Calu3 (cell line): ENCODE measurements around the gene TLE3. TPM values are rescaled to one million over a fixed set of nuclear protein-coding genes. Genes with fewer than 3 reads are reported as not detected.
A peak's percentile ranks its signal among the peaks of the same experiment; 100 is the strongest.

Source experiments
- Bru-seq: library from RNA; stranded (reverse); fragments of 400-500 nt; gene quantifications from one replicate; lab custom pipeline; 2021; lab: Mats Ljungman, UMichigan
- BruChase-seq, 2 experiments: library from RNA; stranded (reverse); fragments of 400-500 nt; gene quantifications; one replicate each; lab custom pipeline; 2021; lab: Mats Ljungman, UMichigan
- BruUV-seq: library from RNA; stranded (reverse); fragments of 400-500 nt; replicated peaks from 2 replicates; lab custom pipeline; 2021; lab: Mats Ljungman, UMichigan
- CTCF ChIA-PET: fragments of 300-600 bp; sonication (Branson Sonifier 250); formaldehyde crosslinking; loops from one replicate; lab custom pipeline; 2022; ENCODE audit warnings: antibody characterized with exemption; lab: Charles Lee
- DNase-seq: peaks from one replicate; pipeline ENCODE4 v3.0.0; 2022
- H3K27ac Mint-ChIP-seq: one replicate; pipeline ENCODE4 v1.8.0; 2022; ENCODE audit warnings: mixed read lengths; ENCODE audit not compliant: unreplicated experiment
- H3K27me3 Mint-ChIP-seq: one replicate; pipeline ENCODE4 v1.8.0; 2022; ENCODE audit warnings: mixed read lengths; ENCODE audit not compliant: unreplicated experiment
- H3K36me3 Mint-ChIP-seq: one replicate; pipeline ENCODE4 v1.8.0; 2022; ENCODE audit warnings: mild to moderate bottlenecking, moderate library complexity, mixed read lengths; ENCODE audit not compliant: insufficient read depth, unreplicated experiment
- H3K4me1 Mint-ChIP-seq: one replicate; pipeline ENCODE4 v1.8.0; 2022; ENCODE audit warnings: mild to moderate bottlenecking, low read depth, mixed read lengths; ENCODE audit not compliant: unreplicated experiment
- H3K4me3 Mint-ChIP-seq: one replicate; pipeline ENCODE4 v1.8.0; 2022; ENCODE audit warnings: mild to moderate bottlenecking, low read depth, moderate library complexity, mixed read lengths; ENCODE audit not compliant: unreplicated experiment
- H3K9me3 Mint-ChIP-seq: one replicate; pipeline ENCODE4 v1.8.0; 2022; ENCODE audit warnings: low read depth, mixed read lengths; ENCODE audit not compliant: unreplicated experiment
- intact Hi-C: fragments of 100-400 bp; cut with micrococcal nuclease; formaldehyde crosslinking; loops from one replicate; pipeline ENCODE4 v1.10.0; 2022; ENCODE audit not compliant: unreplicated experiment
- long read RNA-seq: library from polyadenylated mRNA; stranded (forward); transcript quantifications from one replicate; pipeline ENCODE4 v2.0.0, GENCODE V29; 2022
- total RNA-seq: library from RNA; stranded (reverse); gene quantifications from 2 replicates; pipeline ENCODE4 v1.2.3, GENCODE V29; 2022
- TF ChIP-seq, protein P1 (sequence below): fragments of 200-600 bp; IDR thresholded peaks from one replicate; pipeline ENCODE4 v1.8.0; 2022; ENCODE audit warnings: antibody characterized with exemption; ENCODE audit not compliant: unreplicated experiment

The TLE3 gene
- 53.5 and 54.8 TPM in 2 replicates for total RNA-seq
- percentile 80 among the genes with signal in this experiment for Bru-seq, nascent RNA
- BruChase-seq, experiment 1, labeled RNA remaining after a 6-hour chase, result percentile 68 among the genes with signal in this experiment
- percentile 78 among the genes with signal in this experiment for BruChase-seq, experiment 2, labeled RNA remaining after a 2-hour chase
- long read RNA-seq, partial matches to known transcripts, result 3 of 29 reads
- long read RNA-seq, other reads (novel, unspliced or antisense), result 25 of 29 reads

- H3K9me3 Mint-ChIP-seq, result no peaks in the 10 kb centered on the region
- peak within 1 kb of the TSS; percentile 96 for H3K27ac Mint-ChIP-seq
- H3K4me3 Mint-ChIP-seq, result peak within 1 kb of the TSS; percentile 97
- TF ChIP-seq, protein P1, sequence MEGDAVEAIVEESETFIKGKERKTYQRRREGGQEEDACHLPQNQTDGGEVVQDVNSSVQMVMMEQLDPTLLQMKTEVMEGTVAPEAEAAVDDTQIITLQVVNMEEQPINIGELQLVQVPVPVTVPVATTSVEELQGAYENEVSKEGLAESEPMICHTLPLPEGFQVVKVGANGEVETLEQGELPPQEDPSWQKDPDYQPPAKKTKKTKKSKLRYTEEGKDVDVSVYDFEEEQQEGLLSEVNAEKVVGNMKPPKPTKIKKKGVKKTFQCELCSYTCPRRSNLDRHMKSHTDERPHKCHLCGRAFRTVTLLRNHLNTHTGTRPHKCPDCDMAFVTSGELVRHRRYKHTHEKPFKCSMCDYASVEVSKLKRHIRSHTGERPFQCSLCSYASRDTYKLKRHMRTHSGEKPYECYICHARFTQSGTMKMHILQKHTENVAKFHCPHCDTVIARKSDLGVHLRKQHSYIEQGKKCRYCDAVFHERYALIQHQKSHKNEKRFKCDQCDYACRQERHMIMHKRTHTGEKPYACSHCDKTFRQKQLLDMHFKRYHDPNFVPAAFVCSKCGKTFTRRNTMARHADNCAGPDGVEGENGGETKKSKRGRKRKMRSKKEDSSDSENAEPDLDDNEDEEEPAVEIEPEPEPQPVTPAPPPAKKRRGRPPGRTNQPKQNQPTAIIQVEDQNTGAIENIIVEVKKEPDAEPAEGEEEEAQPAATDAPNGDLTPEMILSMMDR, result no peak
- H3K36me3 Mint-ChIP-seq, result peaks cover 81% of the 10 kb centered on the region
- intact Hi-C loops, result loop anchor here (5.0 to 10.0 kb wide), 5 partner anchors 373 to 620 kb away; no protein-coding TSS in a partner anchor
- H3K27me3 Mint-ChIP-seq, result peaks cover 2% of the 10 kb centered on the region
- CTCF ChIA-PET, result interaction anchor here (0.6 to 2.0 kb wide), 16 partner anchors 30 to 632 kb away, joined by 3 to 8 read pairs (median 4); no protein-coding TSS in a partner anchor
- H3K4me1 Mint-ChIP-seq, result peaks cover 48% of the 10 kb centered on the region
- BruUV-seq, result TSS peak; percentile 54
- peak; percentile 99 for DNase-seq
Measured at GRCh38 chr15:70097321-70098152, at the start of gene TLE3. TLE3 (minus strand) TSS chr15:70097917; CDS start chr15:70096798, 1,119 bp downstream.

GRCh38 chr15:70147178-70147760, 49.6 kb upstream of the TLE3 start:
- intact Hi-C loops, result no loop called here
- no TSS peak for BruUV-seq
- Mint-ChIP-seq H3K27me3 (peaks cover 56% of the 10 kb centered on the region), H3K27ac (no peak overlapping the region), H3K4me3 (no peak overlapping the region), H3K4me1 (peaks cover 8% of the 10 kb centered on the region), H3K36me3 (no peaks in the 10 kb centered on the region), H3K9me3 (no peaks in the 10 kb centered on the region)
- TF ChIP-seq, protein P1, result no peak
- CTCF ChIA-PET, result interaction anchor here (1.4 kb wide), 1 partner anchor 24 kb away, joined by 4 read pairs; no protein-coding TSS in a partner anchor
- DNase-seq, result no peak

DNA sequence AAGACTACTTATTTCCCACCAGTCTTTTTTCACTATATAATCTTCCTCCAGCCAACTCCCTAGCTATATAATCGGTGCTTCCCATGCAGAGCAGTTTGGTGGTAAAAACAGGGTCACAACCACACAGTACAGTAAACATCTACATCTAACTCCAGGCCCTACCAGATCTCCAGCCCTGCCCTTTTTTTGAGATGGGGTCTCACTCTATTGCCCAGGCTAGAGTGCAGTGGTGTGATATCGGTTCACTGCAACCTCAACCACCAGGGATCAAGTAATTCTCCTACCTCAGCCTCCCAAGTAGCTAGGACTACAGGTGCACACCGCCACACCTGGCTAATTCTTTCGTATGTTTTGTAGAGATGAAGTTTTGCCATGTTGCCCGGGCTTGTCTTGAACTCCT, 49.1 kb upstream of the TLE3 start:
- TF ChIP-seq, protein P1, result no peak
- no peak overlapping the region for H3K4me3 Mint-ChIP-seq
- H3K9me3 Mint-ChIP-seq, result no peaks in the 10 kb centered on the region
- H3K36me3 Mint-ChIP-seq, result no peaks in the 10 kb centered on the region
- DNase-seq, result no peak
- intact Hi-C loops, result no loop called here
- H3K4me1 Mint-ChIP-seq, result peaks cover 9% of the 10 kb centered on the region
- no peak overlapping the region for H3K27ac Mint-ChIP-seq
- BruUV-seq, result no TSS peak
- H3K27me3 Mint-ChIP-seq, result peaks cover 59% of the 10 kb centered on the region
- CTCF ChIA-PET, result no interaction called here

DNA sequence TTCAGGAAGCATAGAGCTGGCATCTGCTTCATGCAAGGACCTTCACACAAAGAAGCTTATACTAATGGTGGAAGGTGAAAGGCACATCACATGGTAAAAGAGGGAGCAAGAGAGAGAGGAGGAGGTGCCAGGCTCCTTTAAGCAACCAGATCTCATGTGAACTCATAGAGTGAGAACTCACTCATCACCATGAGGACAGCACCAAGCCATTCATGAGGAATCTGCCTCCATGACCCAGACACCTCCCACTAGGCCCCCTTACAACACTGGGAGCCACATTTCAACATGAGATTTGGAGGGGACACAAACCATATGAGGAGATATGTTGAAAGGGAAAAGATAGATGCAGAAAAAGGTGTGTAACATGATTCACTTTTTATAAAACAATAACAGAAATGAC, 48.4 kb upstream of the TLE3 start:
- no peak for DNase-seq
- CTCF ChIA-PET, result no interaction called here
- peaks cover 59% of the 10 kb centered on the region for H3K27me3 Mint-ChIP-seq
- H3K27ac Mint-ChIP-seq, result no peak overlapping the region
- BruUV-seq, result no TSS peak
- intact Hi-C loops, result no loop called here
- TF ChIP-seq, protein P1, result no peak
- no peaks in the 10 kb centered on the region for H3K9me3 Mint-ChIP-seq
- H3K4me3 Mint-ChIP-seq, result no peak overlapping the region
- peaks cover 13% of the 10 kb centered on the region for H3K4me1 Mint-ChIP-seq
- H3K36me3 Mint-ChIP-seq, result no peaks in the 10 kb centered on the region
